B cell (primary cell): ENCODE results near the gene PRKCB. TPM values are rescaled to one million over a fixed set of nuclear protein-coding genes. Genes with fewer than 3 reads are reported as not detected.
A peak's percentile ranks its signal among the peaks of the same experiment; 100 is the strongest.

Experiments used
- ATAC-seq: fragments of 200-7000 bp; cut with Tn5 transposase; one replicate; pipeline ENCODE4 v1.10.0; 2021; ENCODE audit warnings: low read depth, mild to moderate bottlenecking, moderate number of reproducible peaks, moderate library complexity
- CTCF ChIA-PET: fragments of 350-600 bp; sonication (Branson Sonifier 250); formaldehyde crosslinking; loops from one replicate; lab custom pipeline; 2021; ENCODE audit warnings: antibody characterized with exemption, inconsistent platforms; lab: Charles Lee
- POLR2A ChIA-PET: fragments of 350-600 bp; sonication (Branson Sonifier 250); formaldehyde crosslinking; loops from one replicate; lab custom pipeline; 2021; ENCODE audit warnings: antibody characterized with exemption; lab: Charles Lee
- DNase-seq: peaks from one replicate; pipeline ENCODE4 v3.0.0; 2013
- H2AFZ ChIP-seq: 2 replicates; pipeline ENCODE4 v1.6.1; 2012; ENCODE audit warnings: mild to moderate bottlenecking, low read depth, low read length; ENCODE audit not compliant: insufficient read depth, poor library complexity, severe bottlenecking
- H3K27ac ChIP-seq, 2 donors: 1 replicate in 1 of 2; 2 replicates in 1 of 2; pipeline ENCODE4 v1.5.1; 2012 to 2013; ENCODE audit warnings: low read length in 2 of 2, mild to moderate bottlenecking in 2 of 2, moderate library complexity in 1 of 2
- H3K27me3 ChIP-seq, 4 experiments: fragments of 200-600 bp in 1 of 4; sonication (generic) in 1 of 4; replicated peaks in 1 of 4; 1 replicate in 2 of 4; 2 replicates in 2 of 4; pipeline versions ENCODE4 v1.6.1 to v1.7.0; 2013 to 2016; ENCODE audit warnings: low read length in 3 of 4, mild to moderate bottlenecking in 2 of 4, mixed read lengths in 1 of 4, moderate library complexity in 1 of 4; ENCODE audit not compliant: insufficient read depth in 4 of 4, control insufficient read depth in 3 of 4; ENCODE audit errors: control extremely low read depth in 1 of 4
- H3K36me3 ChIP-seq, 2 experiments: replicated peaks in 1 of 2; 1 replicate in 1 of 2; 2 replicates in 1 of 2; pipeline versions ENCODE4 v1.6.1 to v1.7.1; 2013; ENCODE audit warnings: low read length in 1 of 2; ENCODE audit not compliant: insufficient read depth in 2 of 2, control insufficient read depth in 1 of 2; ENCODE audit errors: control extremely low read depth in 1 of 2, extremely low read depth in 1 of 2
- H3K4me1 ChIP-seq, 2 donors: fragments of 200-600 bp in 1 of 2; sonication (generic) in 1 of 2; 1 replicate in 1 of 2; 2 replicates in 1 of 2; pipeline versions ENCODE4 v1.5.1 to v1.6.1; 2013 to 2017; ENCODE audit warnings: low read length in 2 of 2; ENCODE audit not compliant: control insufficient read depth in 2 of 2, insufficient read depth in 2 of 2
- H3K4me2 ChIP-seq: replicated peaks from 2 replicates; pipeline ENCODE3; 2012; ENCODE audit warnings: mild to moderate bottlenecking, low read depth, low read length; ENCODE audit not compliant: poor library complexity, severe bottlenecking
- H3K4me3 ChIP-seq, 5 experiments: fragments of 200-600 bp in 1 of 5; sonication (generic) in 1 of 5; 1 replicate in 3 of 5; 2 replicates in 2 of 5; pipeline versions ENCODE4 v1.5.1 to v1.7.0; 2011 to 2016; ENCODE audit warnings: low read length in 4 of 5, mild to moderate bottlenecking in 4 of 5, low read depth in 2 of 5, control low read depth in 1 of 5, moderate library complexity in 1 of 5; ENCODE audit not compliant: insufficient read depth in 1 of 5; ENCODE audit errors: control extremely low read depth in 1 of 5, extremely low read depth in 1 of 5
- H3K79me2 ChIP-seq: fragments of 200-600 bp; sonication (generic); one replicate; pipeline ENCODE4 v1.6.0; 2016; ENCODE audit warnings: low read length; ENCODE audit not compliant: control insufficient read depth, insufficient read depth
- H3K9ac ChIP-seq: fragments of 200-600 bp; sonication (generic); 2 replicates; pipeline ENCODE4 v1.6.1; 2017; ENCODE audit warnings: mild to moderate bottlenecking, low read length, moderate library complexity
- H3K9me3 ChIP-seq, 3 donors: one replicate each; pipeline versions ENCODE4 v1.6.1 to v1.7.1; 2013; ENCODE audit warnings: low read length in 2 of 3; ENCODE audit not compliant: control insufficient read depth in 2 of 3, insufficient read depth in 1 of 3; ENCODE audit errors: control extremely low read depth in 1 of 3
- H4K20me1 ChIP-seq: 2 replicates; pipeline ENCODE4 v1.6.0; 2012; ENCODE audit warnings: mild to moderate bottlenecking, low read length; ENCODE audit not compliant: insufficient read depth, control insufficient read depth, poor library complexity, severe bottlenecking
- H3K27ac Mint-ChIP-seq: one replicate; pipeline ENCODE4 v1.8.0; 2021; ENCODE audit warnings: mixed read lengths
- H3K27me3 Mint-ChIP-seq: one replicate; pipeline ENCODE4 v1.8.0; 2021; ENCODE audit warnings: mixed read lengths
- H3K4me1 Mint-ChIP-seq: one replicate; pipeline ENCODE4 v1.8.0; 2021; ENCODE audit warnings: mixed read lengths
- H3K4me3 Mint-ChIP-seq: one replicate; pipeline ENCODE4 v1.8.0; 2021; ENCODE audit warnings: mixed read lengths
- H3K9me3 Mint-ChIP-seq: one replicate; pipeline ENCODE4 v1.8.0; 2022; ENCODE audit warnings: mixed read lengths; ENCODE audit not compliant: insufficient read depth
- CTCF ChIP-seq: fragments of 200-600 bp; IDR thresholded peaks from one replicate; pipeline ENCODE4 v1.8.0; 2022; ENCODE audit warnings: antibody characterized with exemption, mild to moderate bottlenecking
- EZH2 ChIP-seq: IDR thresholded peaks from 2 replicates; pipeline ENCODE4 v1.6.1; 2012; ENCODE audit warnings: borderline replicate concordance, low read depth, mild to moderate bottlenecking, moderate library complexity, low read length; ENCODE audit not compliant: insufficient read depth, poor library complexity, severe bottlenecking
- WGBS: methylation state at CpG from one replicate; pipeline ENCODE4 v1.1.5; 2013; ENCODE audit warnings: missing lambda C conversion rate; ENCODE audit not compliant: insufficient coverage; 5-methylcytosine and 5-hydroxymethylcytosine counted together
- intact Hi-C: fragments of 100-400 bp; cut with micrococcal nuclease; formaldehyde crosslinking; loops from one replicate; pipeline ENCODE4 v1.10.0; 2022
- polyA plus RNA-seq: library from polyadenylated mRNA; depleted of rRNA; stranded (reverse); fragments of >200 nt; gene quantifications from 2 replicates; pipeline ENCODE4 v1.2.3, GENCODE V29; 2012
- total RNA-seq, 2 donors: library from RNA; stranded (reverse); fragments of 120-200 nt in 1 of 2; gene quantifications; 1 replicate in 1 of 2; 2 replicates in 1 of 2; pipeline versions ENCODE4 v1.2.3 to v1.2.4, GENCODE V29; 2013 to 2022

PRKCB gene
- total and polyA plus RNA-seq, 2 donors (not counting 1 experiment from before 2014, with no cell fraction given), result 106 to 373 TPM

GRCh38 chr16:23836404-23837311 lies 875 bp downstream of the PRKCB start:
- no peaks in the 10 kb centered on the region for H3K27me3 ChIP-seq
- POLR2A ChIA-PET, result interaction anchor here (0.6 to 1.0 kb wide), 6 partner anchors 22 to 113 kb away, joined by 3 to 7 read pairs (median 3); no protein-coding TSS in a partner anchor
- Mint-ChIP-seq H3K27ac (peak overlapping the region; percentile 96), H3K9me3 (no peaks in the 10 kb centered on the region), H3K4me1 (peaks cover 53% of the 10 kb centered on the region), H3K27me3 (no peaks in the 10 kb centered on the region), H3K4me3 (peak overlapping the region; percentile 99)
- H4K20me1 ChIP-seq, result peaks cover 40% of the 10 kb centered on the region
- CTCF ChIA-PET, result interaction anchor here (0.7 to 2.1 kb wide), 13 partner anchors 24 to 177 kb away, joined by 3 to 9 read pairs (median 4); no protein-coding TSS in a partner anchor
- ATAC-seq, result peak; percentile 40
- peak overlapping the region; percentile 93 for H3K4me2 ChIP-seq
- DNase-seq, result peak; percentile 82
- no peak for TF ChIP-seq EZH2
- TF ChIP-seq CTCF, result peak; percentile 43
- peak overlapping the region; percentile 7 to 56 for H3K27ac ChIP-seq
- H2AFZ ChIP-seq, result peak overlapping the region; percentile 56
- peaks cover 37 to 47% of the 10 kb centered on the region in 2 donors for H3K4me1 ChIP-seq
- peaks cover 58% of the 10 kb centered on the region for H3K79me2 ChIP-seq
- WGBS, result under 1% methylated on average over 51 of the region's 63 CpGs
- H3K36me3 ChIP-seq, result peaks cover 11 to 17% of the 10 kb centered on the region in 2 experiments
- H3K9me3 ChIP-seq, result no peaks in the 10 kb centered on the region
- peak overlapping the region; percentile 78 to 98 (median 88) for H3K4me3 ChIP-seq
- H3K9ac ChIP-seq, result peak overlapping the region; percentile 89
- intact Hi-C loops, result loop anchor here (1.0 to 5.0 kb wide), 4 partner anchors 12 to 116 kb away; no protein-coding TSS in a partner anchor
